Stomach (tissue), 4 donors: Measurements from ENCODE around the gene DPP6.

Source experiments
- CTCF ChIP-seq, 7 experiments: fragments of 450-650 bp in 4 of 7; fragments of 200-600 bp in 3 of 7; sonication (generic) in 3 of 7; IDR thresholded peaks; one replicate each; pipeline ENCODE4 v1.5.1; 2016 to 2019; ENCODE audit warnings: antibody characterized with exemption in 7 of 7, control low read depth in 2 of 7, mild to moderate bottlenecking in 1 of 7
- POLR2A ChIP-seq, 4 donors: fragments of 450-650 bp; IDR thresholded peaks; one replicate each; pipeline ENCODE4 v1.6.1; 2016; ENCODE audit warnings: antibody characterized with exemption in 4 of 4, control low read depth in 2 of 4, mild to moderate bottlenecking in 1 of 4, moderate library complexity in 1 of 4
- POLR2AphosphoS5 ChIP-seq, 3 donors: sonication (generic); formaldehyde crosslinking; IDR thresholded peaks; one replicate each; pipeline ENCODE4 v1.6.1; 2016; ENCODE audit warnings: antibody characterized with exemption in 3 of 3

- TF ChIP-seq CTCF (IDR thresholded peaks at IDR 0.05) (no peak), POLR2A (IDR thresholded peaks at IDR 0.05) (no peak), POLR2AphosphoS5 (IDR thresholded peaks at IDR 0.05) (no peak)
These were observed 633.3 kb downstream of the DPP6 start for GRCh38 chr7:154685564-154685901.
